CD4-positive, alpha-beta T cell treated with Interleukin-2 at 100 ng/mL for 4 hours (primary cell): Measurements from ENCODE around the gene HEPHL1.
A peak's percentile ranks its signal among the peaks of the same experiment; 100 is the strongest.
"Not testable (repeated sequence)": the region's sequence is repeated elsewhere in the genome, so short reads cannot be mapped to it uniquely, and the experiment has no call there.

Experiments
- DNase-seq: peaks from one replicate; pipeline ENCODE4 v3.0.0-alpha.2; 2020; ENCODE audit warnings: low spot score

HEPHL1 gene

DNA sequence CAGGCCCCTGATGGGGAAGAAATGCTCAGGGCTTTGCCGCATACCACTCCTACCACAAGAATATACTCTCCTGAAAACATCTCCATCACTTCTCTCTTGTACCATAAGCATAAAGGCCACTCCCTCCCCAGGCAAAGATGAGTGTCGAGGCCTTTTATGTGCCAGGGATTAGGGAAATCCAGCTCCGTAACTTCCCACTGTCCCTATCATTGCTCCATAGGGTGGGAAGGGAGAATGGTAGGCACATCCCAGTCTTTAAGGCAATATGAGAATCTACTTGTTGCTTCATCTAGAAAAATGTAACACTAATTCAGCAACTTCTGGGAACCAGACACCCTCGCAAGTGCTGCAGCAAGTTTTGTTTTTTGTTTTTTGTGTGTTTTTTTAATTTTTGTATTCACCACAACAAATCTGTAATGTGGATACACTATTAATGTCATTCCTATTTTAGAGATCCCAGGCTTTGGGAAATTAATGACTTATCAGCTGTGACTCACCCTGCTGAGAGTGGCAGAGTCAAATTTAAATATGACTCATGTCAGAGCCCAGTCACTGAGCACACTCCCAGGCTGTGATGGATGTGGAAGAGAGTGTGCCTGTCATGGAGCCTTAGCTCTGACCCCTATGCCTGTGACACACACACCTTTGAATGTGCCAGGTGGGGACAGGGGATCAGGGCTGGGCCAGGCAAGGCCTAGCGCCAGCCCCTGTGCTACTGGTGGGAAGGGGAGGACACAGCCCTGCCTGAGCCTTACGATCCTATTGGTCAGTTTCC lies 130.9 kb downstream of the HEPHL1 start:
- DNase-seq = peak; percentile 15

DNA sequence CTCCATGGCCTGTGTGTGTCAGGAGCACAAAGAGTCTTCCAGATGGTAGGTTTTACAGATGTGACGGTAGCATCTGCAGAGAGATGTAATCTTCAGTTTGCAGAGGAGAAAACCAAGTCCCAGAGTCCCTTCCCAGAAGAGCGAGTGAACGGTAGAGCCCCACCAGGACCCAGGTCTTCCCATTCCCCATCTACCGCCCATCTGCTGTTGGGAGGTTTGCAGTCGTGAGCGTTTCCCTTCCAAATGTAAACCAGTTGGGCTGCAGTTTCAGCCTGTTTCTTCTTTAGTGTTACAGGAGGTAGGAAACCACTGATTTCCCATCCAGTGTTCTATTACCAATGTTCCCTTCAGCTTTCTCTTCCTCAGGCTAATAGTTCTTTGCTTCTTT lies 131.5 kb downstream of the HEPHL1 start:
- DNase-seq = no peak

DNA sequence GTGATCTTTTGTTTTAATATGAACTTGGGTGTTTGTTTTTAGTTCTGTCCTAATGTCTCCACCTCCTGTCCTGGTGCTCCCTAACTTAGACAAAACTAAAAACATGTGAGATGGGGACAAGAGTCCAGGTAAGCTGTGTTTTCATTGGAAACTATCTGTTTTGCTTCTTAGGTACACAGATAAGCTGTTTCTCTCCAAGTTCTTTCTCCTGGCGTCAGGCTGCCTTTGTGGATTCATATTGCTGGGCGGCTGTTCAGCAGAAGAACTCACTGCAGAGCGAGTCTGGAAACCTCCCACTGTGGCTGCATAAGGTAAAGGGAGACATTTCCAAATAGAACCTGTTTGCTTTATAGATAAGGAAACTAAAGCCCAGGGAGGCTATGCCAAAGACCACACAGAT lies 132.2 kb downstream of the HEPHL1 start:
- DNase-seq = no peak

DNA sequence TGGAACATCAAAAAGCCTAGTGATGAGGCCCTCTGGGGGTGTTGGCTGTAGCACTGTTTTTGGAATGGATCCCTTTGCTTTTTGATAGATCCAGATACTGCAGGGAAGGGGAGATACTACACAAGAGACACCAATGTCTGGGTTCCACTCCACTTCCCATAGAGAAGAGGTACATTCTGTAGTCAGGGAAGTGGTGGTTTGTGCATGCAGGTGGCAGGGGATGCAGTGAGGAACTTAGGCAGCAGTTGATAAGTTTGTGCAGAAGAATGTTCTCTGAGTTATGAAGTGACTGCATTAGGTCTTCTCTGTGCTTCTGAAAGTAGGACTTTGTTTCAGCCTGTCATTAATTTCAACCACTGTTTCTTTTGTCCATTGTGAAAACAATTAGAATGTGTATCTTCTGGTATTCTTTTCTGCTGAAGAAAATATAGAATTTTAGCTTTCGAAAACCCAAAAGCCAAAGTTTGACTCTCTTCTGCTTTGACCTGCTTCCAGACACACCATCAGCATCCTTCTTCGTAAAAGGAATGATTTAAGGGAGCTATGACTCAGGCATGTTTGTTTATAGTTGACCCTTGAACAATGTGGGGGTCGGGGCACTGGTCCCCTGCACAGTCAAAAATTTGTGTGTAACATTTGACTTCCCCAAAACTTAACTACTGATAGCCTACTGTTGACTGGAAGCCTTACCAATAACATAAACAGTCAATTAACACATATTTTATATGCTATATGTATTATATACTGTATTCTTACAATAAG lies 133.1 kb downstream of the HEPHL1 start:
- DNase-seq = no peak

DNA sequence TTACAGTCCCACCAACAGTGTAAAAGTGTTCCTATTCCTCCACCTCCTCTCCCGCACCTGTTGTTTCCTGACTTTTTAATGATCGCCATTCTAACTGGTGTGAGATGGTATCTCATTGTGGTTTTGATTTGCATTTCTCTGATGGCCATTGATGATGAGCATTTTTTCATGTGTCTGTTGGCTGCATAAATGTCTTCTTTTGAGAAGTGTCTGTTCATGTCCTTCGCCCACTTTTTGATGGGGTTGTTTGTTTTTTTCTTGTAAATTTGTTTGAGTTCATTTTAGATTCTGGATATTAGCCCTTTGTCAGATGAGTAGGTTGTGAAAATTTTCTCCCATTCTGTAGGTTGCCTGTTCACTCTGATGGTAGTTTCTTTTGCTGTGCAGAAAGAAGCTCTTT lies 136.2 kb downstream of the HEPHL1 start:
- DNase-seq = not testable (repeated sequence)
